KOPT-K1 (cell line): ENCODE results near the gene CNKSR3.
"Not testable (repeated sequence)": the region's sequence is repeated elsewhere in the genome, so short reads cannot be mapped to it uniquely, and the experiment has no call there.

ENCODE experiments used
- H3K27ac ChIP-seq: fragments of 200-600 bp; sonication (generic); 2 replicates; pipeline ENCODE4 v1.5.1; 2016; ENCODE audit warnings: antibody characterized with exemption, mild to moderate bottlenecking, low read depth, low read length; ENCODE audit not compliant: poor library complexity, severe bottlenecking
- H3K36me3 ChIP-seq: fragments of 200-600 bp; sonication (generic); 2 replicates; pipeline ENCODE4 v1.5.1; 2017; ENCODE audit warnings: antibody characterized with exemption, mild to moderate bottlenecking, low read length, moderate library complexity; ENCODE audit not compliant: insufficient read depth
- H3K9me3 ChIP-seq: fragments of 200-600 bp; sonication (generic); 2 replicates; pipeline ENCODE4 v1.5.1; 2017; ENCODE audit warnings: antibody characterized with exemption, low read length, mild to moderate bottlenecking; ENCODE audit not compliant: insufficient read depth, poor library complexity, severe bottlenecking

CNKSR3 gene

DNA sequence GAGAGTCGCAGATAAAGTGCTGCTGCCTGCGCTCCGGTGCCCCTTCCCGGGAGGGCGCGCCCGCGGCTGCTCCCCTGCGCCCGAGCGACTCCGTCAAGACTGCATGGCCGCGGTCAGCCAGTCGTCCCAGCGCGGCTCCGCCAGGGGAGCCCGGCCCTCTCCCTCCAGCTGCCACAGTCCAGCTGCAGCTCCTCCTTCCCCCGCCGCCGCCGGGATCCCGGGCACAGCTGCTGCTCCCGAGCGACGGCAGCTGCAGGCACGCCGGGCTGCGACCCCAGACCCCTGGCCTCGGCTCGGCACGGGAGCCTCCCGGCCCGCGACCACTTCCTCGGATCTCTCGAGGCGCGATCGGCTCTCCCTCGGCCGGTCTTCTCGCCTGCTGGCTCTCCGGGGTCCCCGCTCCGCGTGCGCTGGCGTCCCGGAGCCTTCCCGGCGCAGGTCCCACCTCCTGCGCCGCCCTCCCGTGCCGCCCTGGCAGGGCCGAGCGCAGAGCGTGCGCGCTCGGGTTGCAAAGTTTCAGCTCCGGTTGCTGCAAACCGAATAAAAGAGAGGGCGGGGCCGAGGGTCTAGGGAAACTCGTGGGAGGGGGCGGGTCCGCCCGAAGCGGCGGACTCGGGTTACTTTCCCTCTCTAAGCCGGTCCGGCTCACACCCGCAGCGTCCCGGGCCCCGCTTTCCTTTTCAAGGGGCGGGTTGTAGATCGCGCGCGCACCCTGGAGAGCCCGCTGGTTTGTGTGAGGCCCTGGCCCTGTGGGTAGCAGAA, at the start of gene CNKSR3:
Gene CNKSR3 (minus strand): TSS at position 542 of the 762 bp plus-strand sequence. CDS start 571 bp downstream, outside the sequence.
- Histone ChIP-seq H3K9me3 (no peaks in the 10 kb centered on the region), H3K36me3 (no peaks in the 10 kb centered on the region), H3K27ac (no peak within 1 kb of the TSS)

GRCh38 chr6:154558984-154559383, 48.5 kb upstream of the CNKSR3 start:
- Histone ChIP-seq H3K36me3 (no peaks in the 10 kb centered on the region), H3K9me3 (no peaks in the 10 kb centered on the region)

GRCh38 chr6:154558513-154558912, 48.0 kb upstream of the CNKSR3 start:
- no peaks in the 10 kb centered on the region for H3K36me3 ChIP-seq
- no peak overlapping the region for H3K27ac ChIP-seq
- no peaks in the 10 kb centered on the region for H3K9me3 ChIP-seq

More at GRCh38 chr6:154558984-154559383, 48.5 kb upstream of the CNKSR3 start:
- H3K27ac ChIP-seq, result no peak overlapping the region

DNA sequence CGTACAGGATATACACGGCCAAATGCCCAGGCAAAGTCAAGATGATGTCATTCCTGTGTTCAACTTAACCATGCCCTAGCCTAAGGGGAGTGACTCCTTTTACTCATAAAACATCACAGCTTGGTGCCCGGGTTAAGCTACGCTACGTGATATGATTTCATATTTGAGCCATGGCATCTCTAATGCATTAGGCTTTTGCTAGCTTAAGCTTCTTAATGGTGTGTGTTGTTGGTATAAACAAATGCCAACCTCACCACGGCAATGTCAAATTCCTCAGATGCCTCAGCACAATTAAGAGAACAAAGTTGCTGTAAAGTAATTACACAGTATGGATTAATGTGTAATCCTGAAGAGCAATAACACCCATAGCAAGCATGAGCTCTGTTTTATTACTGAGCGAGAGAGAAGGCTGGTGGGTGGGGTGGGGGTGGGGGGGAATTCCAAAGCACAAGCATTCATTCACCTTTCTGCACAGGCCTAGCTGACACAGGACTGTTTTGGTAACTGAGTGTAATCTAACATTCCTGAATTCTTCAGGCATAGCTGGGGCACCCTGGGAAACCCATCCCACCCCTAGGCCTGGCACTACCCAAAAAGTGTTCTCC, 44.7 kb upstream of the CNKSR3 start:
- no peaks in the 10 kb centered on the region for H3K36me3 ChIP-seq
- H3K9me3 ChIP-seq, result no peaks in the 10 kb centered on the region
- H3K27ac ChIP-seq, result no peak overlapping the region

DNA sequence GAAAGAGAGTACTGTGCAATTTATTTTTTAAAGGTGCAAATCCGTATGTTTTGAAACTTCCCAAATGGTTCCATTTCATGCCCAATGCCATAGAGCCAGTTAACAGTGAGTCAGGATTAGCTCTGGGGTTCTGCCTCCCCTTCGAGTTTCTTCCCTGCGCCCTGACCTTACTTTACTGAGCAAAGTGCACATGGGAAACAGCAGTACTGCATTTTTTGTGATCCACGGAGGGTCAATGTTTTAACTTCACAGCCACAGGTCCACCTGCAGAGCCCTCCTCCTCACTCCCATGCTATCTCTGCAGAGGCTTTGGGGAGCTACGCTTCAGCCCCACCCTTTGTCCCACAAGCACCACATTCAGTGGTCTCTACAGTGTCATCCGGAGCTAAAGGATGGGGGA, 44.0 kb upstream of the CNKSR3 start:
- H3K27ac ChIP-seq, result no peak overlapping the region

DNA sequence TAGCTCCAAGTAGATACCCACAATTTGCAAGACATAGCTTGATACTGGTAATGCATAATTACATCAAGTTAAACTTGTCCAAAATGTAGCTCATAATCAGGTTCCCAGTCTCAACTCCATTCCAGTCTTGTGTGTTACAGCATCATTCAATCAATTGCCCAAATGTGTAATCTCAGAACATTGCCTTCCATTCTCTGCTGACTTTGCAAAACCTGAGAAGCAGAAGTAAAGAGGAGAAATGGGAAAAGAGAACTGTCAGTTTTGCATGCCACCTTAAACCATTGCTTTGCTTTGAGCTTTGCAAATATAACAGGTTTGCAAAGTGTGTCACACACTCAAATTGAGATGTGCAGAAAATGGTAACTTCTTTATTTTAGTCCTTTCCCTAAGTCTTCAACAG, 40.3 kb upstream of the CNKSR3 start:
- Histone ChIP-seq H3K27ac (no peak overlapping the region), H3K9me3 (no peaks in the 10 kb centered on the region), H3K36me3 (no peaks in the 10 kb centered on the region)

More for the DNA sequence above, 44.0 kb upstream of the CNKSR3 start:
- H3K36me3 ChIP-seq, result no peaks in the 10 kb centered on the region
- H3K9me3 ChIP-seq, result no peaks in the 10 kb centered on the region

GRCh38 chr6:154549179-154549578, 38.7 kb upstream of the CNKSR3 start:
- no peaks in the 10 kb centered on the region for H3K9me3 ChIP-seq
- H3K36me3 ChIP-seq, result no peaks in the 10 kb centered on the region
- H3K27ac ChIP-seq, result no peak overlapping the region

DNA sequence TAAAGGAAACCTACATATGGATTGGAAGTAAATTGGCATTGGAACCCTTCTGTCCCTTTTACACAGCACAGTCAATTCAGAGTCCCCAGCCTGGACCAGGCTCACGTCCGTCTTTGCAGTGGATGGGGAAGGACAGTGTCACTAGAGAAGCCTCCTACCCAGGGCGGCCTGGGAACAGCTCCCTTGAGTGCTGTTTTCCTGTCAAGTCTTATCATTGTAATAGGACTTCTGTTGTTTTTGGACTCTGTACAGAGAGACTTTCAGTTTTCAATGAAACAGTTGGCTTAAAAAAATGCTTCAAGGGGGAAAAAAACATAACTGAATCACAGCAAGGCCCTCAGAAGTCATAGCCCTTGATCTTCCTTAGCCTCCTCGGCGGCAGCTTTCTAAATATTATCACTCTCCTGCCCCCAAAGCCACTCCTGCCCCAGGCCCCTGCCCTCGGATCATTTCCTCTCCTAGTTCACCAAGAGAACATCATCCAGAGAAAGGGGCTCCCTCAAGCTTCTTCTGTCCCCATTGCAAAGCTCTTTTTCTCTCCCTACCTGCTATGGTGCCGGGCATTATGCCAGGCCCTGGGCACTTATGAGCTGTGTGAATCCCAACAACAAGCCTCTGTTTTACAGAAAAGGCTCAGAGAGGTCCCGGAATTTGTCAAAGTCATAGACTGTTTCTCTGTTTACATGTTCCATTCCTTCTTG, 37.8 kb upstream of the CNKSR3 start:
- Histone ChIP-seq H3K36me3 (no peaks in the 10 kb centered on the region), H3K9me3 (no peaks in the 10 kb centered on the region), H3K27ac (no peak overlapping the region)

- Histone ChIP-seq H3K27ac (no peak overlapping the region), H3K9me3 (no peaks in the 10 kb centered on the region), H3K36me3 (no peaks in the 10 kb centered on the region)
Measured at GRCh38 chr6:154543628-154544027, 33.1 kb upstream of the CNKSR3 start.

- H3K36me3 ChIP-seq, result no peaks in the 10 kb centered on the region
- H3K27ac ChIP-seq, result no peak overlapping the region
- no peaks in the 10 kb centered on the region for H3K9me3 ChIP-seq
Measured at GRCh38 chr6:154542747-154543146, 32.3 kb upstream of the CNKSR3 start.

- not testable (repeated sequence) for H3K9me3 ChIP-seq, H3K27ac ChIP-seq, H3K36me3 ChIP-seq
Measured at GRCh38 chr6:154541837-154542236, 31.4 kb upstream of the CNKSR3 start.

GRCh38 chr6:154539593-154540269, 29.2 kb upstream of the CNKSR3 start:
- Histone ChIP-seq H3K27ac (no peak overlapping the region), H3K9me3 (no peaks in the 10 kb centered on the region), H3K36me3 (no peaks in the 10 kb centered on the region)

- Histone ChIP-seq H3K36me3 (no peaks in the 10 kb centered on the region), H3K9me3 (no peaks in the 10 kb centered on the region), H3K27ac (no peak overlapping the region)
Measured at GRCh38 chr6:154538640-154539191, 28.2 kb upstream of the CNKSR3 start.

DNA sequence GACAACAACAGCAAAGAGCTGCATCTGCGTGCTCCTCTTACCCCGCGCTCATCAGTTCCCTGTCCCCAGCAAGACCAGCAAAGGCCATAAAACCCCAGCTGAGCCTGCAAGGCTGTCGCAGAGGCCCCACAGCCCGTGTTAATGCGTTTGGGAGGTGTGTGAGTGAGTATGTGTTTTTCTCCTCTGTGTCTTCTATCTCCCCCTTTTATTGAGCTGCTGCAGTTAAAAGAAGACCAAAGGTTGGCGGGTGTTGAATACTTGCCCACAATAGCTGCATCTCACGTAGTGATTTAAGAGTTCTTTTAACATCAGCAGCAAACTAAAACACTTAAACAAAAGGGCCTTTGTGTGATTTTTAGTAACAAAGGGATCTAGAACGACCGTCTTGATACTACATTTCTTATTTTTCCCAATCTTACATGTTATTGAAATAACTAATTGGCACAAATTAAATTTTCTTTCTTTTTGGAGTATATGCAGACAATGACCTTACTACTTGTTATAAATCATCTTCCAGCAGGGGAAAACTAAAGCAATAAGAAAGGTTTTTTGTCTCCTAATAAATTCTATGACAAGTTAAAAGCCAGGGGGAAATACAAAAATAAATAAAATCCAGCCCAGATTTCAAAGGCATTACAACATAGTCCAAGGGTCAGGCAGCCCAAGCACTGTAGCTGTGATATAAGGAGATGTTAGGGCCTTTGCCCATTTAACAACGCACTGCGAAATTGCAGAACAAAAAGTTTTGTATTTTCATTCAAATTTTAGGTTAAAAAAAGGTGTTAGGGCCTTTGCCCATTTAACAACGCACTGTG, 27.2 kb upstream of the CNKSR3 start:
- H3K36me3 ChIP-seq, result no peaks in the 10 kb centered on the region
- no peaks in the 10 kb centered on the region for H3K9me3 ChIP-seq
- H3K27ac ChIP-seq, result no peak overlapping the region
